ENCODE measurements around the gene MRPL33. TPM values are rescaled to one million over a fixed set of nuclear protein-coding genes. Genes with fewer than 3 reads are reported as not detected.

Gene MRPL33
- 168 TPM for total RNA-seq

- DNase-seq, result peak; percentile 97
Observed at GRCh38 chr2:27771548-27772335, at the start of gene MRPL33. Gene MRPL33, plus strand, starts transcription at chr2:27771719. Its CDS starts 59 bp downstream, at chr2:27771778.

GRCh38 chr2:27721884-27722485, 49.5 kb upstream of the MRPL33 start:
- no peak for DNase-seq

- DNase-seq, result peak; percentile 81
Observed at GRCh38 chr2:27723372-27724144, 48.0 kb upstream of the MRPL33 start.

GRCh38 chr2:27724191-27724590, 47.3 kb upstream of the MRPL33 start:
- no peak for DNase-seq

GRCh38 chr2:27724905-27725701, 46.4 kb upstream of the MRPL33 start:
- peak; percentile 37 for DNase-seq

- DNase-seq, result no peak
Observed at GRCh38 chr2:27727257-27727656, 44.3 kb upstream of the MRPL33 start.

- no peak for DNase-seq
Observed at GRCh38 chr2:27728081-27728858, 43.2 kb upstream of the MRPL33 start.

GRCh38 chr2:27729198-27729597, 42.3 kb upstream of the MRPL33 start:
- DNase-seq, result no peak

- no peak for DNase-seq
Observed at GRCh38 chr2:27729614-27730013, 41.9 kb upstream of the MRPL33 start.

- DNase-seq, result no peak
Observed at GRCh38 chr2:27730261-27730662, 41.3 kb upstream of the MRPL33 start.

GRCh38 chr2:27730980-27731691, 40.4 kb upstream of the MRPL33 start:
- no peak for DNase-seq

GRCh38 chr2:27734305-27734704, 37.2 kb upstream of the MRPL33 start:
- DNase-seq, result no peak

GRCh38 chr2:27735263-27735904, 36.1 kb upstream of the MRPL33 start:
- DNase-seq, result peak; percentile 84

- no peak for DNase-seq
Observed at GRCh38 chr2:27736031-27736889, 35.3 kb upstream of the MRPL33 start.

GRCh38 chr2:27736890-27737204, 34.7 kb upstream of the MRPL33 start:
- no peak for DNase-seq

GRCh38 chr2:27737676-27738348, 33.7 kb upstream of the MRPL33 start:
- DNase-seq, result no peak

GRCh38 chr2:27738349-27739057, 33.0 kb upstream of the MRPL33 start:
- no peak for DNase-seq

- no peak for DNase-seq
Observed at GRCh38 chr2:27739058-27739373, 32.5 kb upstream of the MRPL33 start.

All from tongue (tissue), 2 donors.